Mucosa of descending colon (tissue), 3 donors: ENCODE data around the gene FAU. TPM values are rescaled to one million over a fixed set of nuclear protein-coding genes. Genes with fewer than 3 reads are reported as not detected.

Experiments
- ATAC-seq: fragments of 200-7000 bp; cut with Tn5 transposase; one replicate; pipeline ENCODE4 v1.9.1; 2020; ENCODE audit warnings: mild to moderate bottlenecking, moderate library complexity
- DNase-seq, 3 donors: peaks; one replicate each; pipeline ENCODE4 v3.0.0-alpha.2; 2020
- H3K36me3 ChIP-seq: fragments of 200-600 bp; one replicate; pipeline ENCODE4 v1.8.0; 2021; ENCODE audit warnings: low read depth, mild to moderate bottlenecking
- H3K4me1 ChIP-seq: fragments of 200-600 bp; one replicate; pipeline ENCODE4 v1.8.0; 2021; ENCODE audit warnings: low read depth, mild to moderate bottlenecking
- H3K4me3 ChIP-seq: fragments of 200-600 bp; one replicate; pipeline ENCODE4 v1.8.0; 2021; ENCODE audit warnings: mild to moderate bottlenecking
- H3K9me3 ChIP-seq: fragments of 200-600 bp; one replicate; pipeline ENCODE4 v1.8.0; 2021; ENCODE audit warnings: mild to moderate bottlenecking
- CTCF ChIP-seq: fragments of 200-600 bp; IDR thresholded peaks from one replicate; pipeline ENCODE4 v1.8.0; 2022; ENCODE audit warnings: antibody characterized with exemption, mild to moderate bottlenecking
- intact Hi-C, 2 donors: fragments of 100-400 bp; cut with DNase I in 1 of 2; cut with micrococcal nuclease in 1 of 2; formaldehyde crosslinking; loops; one replicate each; pipeline versions ENCODE4 v1.11.0 to v1.11.1; 2022; cut with DNase I, micrococcal nuclease
- total RNA-seq, 3 donors: library from RNA; stranded (reverse); fragmentation: NEBNext Ultra II Directional in 2 of 3; extraction: Animal tissue kit (Norgen Biotek cat#: 25700) in 2 of 3; gene quantifications; one replicate each; pipeline versions ENCODE4 v1.2.1 to v1.2.4, GENCODE V29; 2021 to 2023
- donor health status: DM: no; HTN: no; CAD: no; lungs with moderate emphysema.
- donor health status: DM: no; HTN: no; CAD: no.
- donor health status: DM: no; HTN: yes; CAD: no.

FAU gene
- total RNA-seq, 3 donors from 2014 or later: 680 to 873 (median 705) TPM

DNA sequence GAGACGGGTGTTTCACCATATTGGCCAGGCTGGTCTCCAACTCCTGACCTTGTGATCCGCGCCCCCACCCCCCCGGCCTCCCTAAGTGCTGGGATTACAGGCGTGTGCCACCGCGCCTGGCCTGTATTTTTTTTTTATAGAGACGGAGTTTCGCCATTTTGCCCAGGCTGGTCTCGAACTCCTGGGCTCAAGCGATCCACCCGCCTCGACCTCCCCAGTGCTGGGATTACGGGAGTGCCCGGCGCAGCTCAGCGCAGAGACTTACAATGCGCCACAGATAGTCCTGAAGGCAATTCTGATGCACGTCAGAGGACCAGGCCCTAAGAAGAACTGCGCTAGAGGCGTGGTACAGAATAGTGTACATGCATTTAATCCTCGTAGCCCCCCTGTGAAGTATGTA is 26.5 kb downstream of the FAU start:
- intact Hi-C loops: no loop called here
- ATAC-seq: no peak
- peaks cover 17% of the 10 kb centered on the region for H3K4me1 ChIP-seq
- no peaks in the 10 kb centered on the region for H3K9me3 ChIP-seq
- no peak for TF ChIP-seq CTCF
- H3K4me3 ChIP-seq: no peak overlapping the region
- no peaks in the 10 kb centered on the region for H3K36me3 ChIP-seq
- DNase-seq: no peak

DNA sequence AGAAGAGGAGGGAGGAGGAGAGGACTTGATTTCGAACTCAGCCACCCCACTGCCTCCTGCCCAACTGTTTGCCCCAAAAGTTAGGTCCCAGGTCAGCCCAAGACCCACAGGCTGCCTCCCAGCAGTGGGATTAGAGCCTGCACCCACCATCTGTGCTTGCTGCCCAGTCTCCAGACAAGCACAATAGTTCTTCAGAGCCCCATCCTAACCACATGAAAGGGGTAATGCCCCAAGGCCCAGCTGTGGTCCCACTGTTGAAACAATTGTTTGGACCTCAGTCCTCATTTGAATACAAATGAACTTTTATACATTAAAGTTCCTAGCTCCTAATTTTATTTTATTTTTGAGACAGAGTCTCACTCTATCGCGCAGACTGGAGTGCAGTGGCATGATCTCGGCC is 31.3 kb downstream of the FAU start:
- peaks cover 11% of the 10 kb centered on the region for H3K36me3 ChIP-seq
- H3K4me3 ChIP-seq: no peak overlapping the region
- intact Hi-C loops: no loop called here
- peaks cover 1% of the 10 kb centered on the region for H3K4me1 ChIP-seq
- DNase-seq: no peak
- no peak for ATAC-seq
- no peak for TF ChIP-seq CTCF
- no peaks in the 10 kb centered on the region for H3K9me3 ChIP-seq

DNA sequence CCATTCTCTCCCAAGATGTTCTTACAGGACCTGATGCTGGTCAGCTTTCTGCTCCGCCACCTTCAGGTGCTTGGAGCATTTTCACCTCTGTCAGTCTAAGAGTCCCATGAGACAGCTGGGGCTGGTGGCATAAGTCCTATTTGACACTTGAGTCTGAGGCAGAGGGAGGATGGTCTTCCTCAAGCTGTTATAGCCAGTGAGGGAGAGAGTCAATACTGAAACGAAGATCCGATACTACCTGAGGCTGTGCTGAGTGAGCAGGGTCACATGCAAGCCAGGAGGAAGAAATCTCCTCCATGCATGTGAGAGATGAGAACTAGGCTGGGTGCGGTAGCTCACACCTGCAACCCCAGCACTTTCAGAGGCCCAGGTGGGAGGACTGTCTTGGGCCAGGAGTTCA is 32.3 kb downstream of the FAU start:
- no peak for TF ChIP-seq CTCF
- Histone ChIP-seq H3K4me3 (no peak overlapping the region), H3K4me1 (peaks cover 8% of the 10 kb centered on the region), H3K9me3 (no peaks in the 10 kb centered on the region), H3K36me3 (peaks cover 11% of the 10 kb centered on the region)
- DNase-seq (no peak), ATAC-seq (no peak)
- intact Hi-C loops: no loop called here

DNA sequence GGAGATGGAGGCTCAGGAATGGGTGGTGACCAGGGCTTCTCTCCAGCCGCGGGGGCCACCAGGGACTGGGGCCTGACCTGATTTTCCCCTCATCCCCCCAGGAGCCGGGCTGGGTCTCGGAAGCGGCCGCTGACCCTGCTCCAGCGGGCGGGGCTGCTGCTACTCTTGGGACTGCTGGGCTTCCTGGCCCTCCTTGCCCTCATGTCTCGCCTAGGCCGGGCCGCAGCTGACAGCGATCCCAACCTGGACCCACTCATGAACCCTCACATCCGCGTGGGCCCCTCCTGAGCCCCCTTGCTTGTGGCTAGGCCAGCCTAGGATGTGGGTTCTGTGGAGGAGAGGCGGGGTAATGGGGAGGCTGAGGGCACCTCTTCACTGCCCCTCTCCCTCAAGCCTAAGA is 34.1 kb downstream of the FAU start:
- peaks cover 11% of the 10 kb centered on the region for H3K36me3 ChIP-seq
- H3K4me1 ChIP-seq: peaks cover 16% of the 10 kb centered on the region
- ATAC-seq: no peak
- H3K4me3 ChIP-seq: no peak overlapping the region
- no peak for DNase-seq
- H3K9me3 ChIP-seq: no peaks in the 10 kb centered on the region
- intact Hi-C loops: no loop called here
- no peak for TF ChIP-seq CTCF

- no peaks in the 10 kb centered on the region for H3K9me3 ChIP-seq
- TF ChIP-seq CTCF: no peak
- DNase-seq (no peak), ATAC-seq (no peak)
- no peak overlapping the region for H3K4me3 ChIP-seq
- peaks cover 16% of the 10 kb centered on the region for H3K4me1 ChIP-seq
- peaks cover 11% of the 10 kb centered on the region for H3K36me3 ChIP-seq
- intact Hi-C loops: no loop called here
Measured at GRCh38 chr11:65087216-65087615, 34.7 kb downstream of the FAU start.

- ATAC-seq (no peak), DNase-seq (no peak)
- peaks cover 11% of the 10 kb centered on the region for H3K36me3 ChIP-seq
- H3K4me1 ChIP-seq: peaks cover 16% of the 10 kb centered on the region
- H3K9me3 ChIP-seq: no peaks in the 10 kb centered on the region
- no peak for TF ChIP-seq CTCF
- intact Hi-C loops: no loop called here
- H3K4me3 ChIP-seq: no peak overlapping the region
Measured at GRCh38 chr11:65086809-65087208, 35.1 kb downstream of the FAU start.
